HUDEP-2 (cell line): ENCODE results near the gene KRTAP12-1.
"Not testable (repeated sequence)": the region's sequence is repeated elsewhere in the genome, so short reads cannot be mapped to it uniquely, and the experiment has no call there.

Experiments used
- DNase-seq, 76 experiments: peaks; one replicate each; lab custom pipeline; 2025; ENCODE audit not compliant: unreplicated experiment in 76 of 76; lab: John Stamatoyannopoulos, UW

The KRTAP12-1 gene

GRCh38 chr21:44699502-44700001, 17.6 kb upstream of the KRTAP12-1 start:
- no peak for DNase-seq

GRCh38 chr21:44697811-44698734, 16.1 kb upstream of the KRTAP12-1 start:
- DNase-seq, result no peak

GRCh38 chr21:44697172-44697810, 15.3 kb upstream of the KRTAP12-1 start, which contains the start of gene KRTAP10-12:
Gene KRTAP10-12 (plus strand): TSS chr21:44697172. CDS start chr21:44697202, 30 bp downstream.
- DNase-seq, result not testable (repeated sequence)

- no peak for DNase-seq
Observed at GRCh38 chr21:44696572-44696971, 14.6 kb upstream of the KRTAP12-1 start.

- no peak for DNase-seq
Observed at GRCh38 chr21:44695641-44696040, 13.7 kb upstream of the KRTAP12-1 start.

- no peak for DNase-seq
Observed at GRCh38 chr21:44695184-44695583, 13.2 kb upstream of the KRTAP12-1 start.

- DNase-seq, result no peak
Observed at GRCh38 chr21:44694776-44695175, 12.8 kb upstream of the KRTAP12-1 start.

GRCh38 chr21:44692798-44693512, 11.0 kb upstream of the KRTAP12-1 start:
- no peak for DNase-seq

DNA sequence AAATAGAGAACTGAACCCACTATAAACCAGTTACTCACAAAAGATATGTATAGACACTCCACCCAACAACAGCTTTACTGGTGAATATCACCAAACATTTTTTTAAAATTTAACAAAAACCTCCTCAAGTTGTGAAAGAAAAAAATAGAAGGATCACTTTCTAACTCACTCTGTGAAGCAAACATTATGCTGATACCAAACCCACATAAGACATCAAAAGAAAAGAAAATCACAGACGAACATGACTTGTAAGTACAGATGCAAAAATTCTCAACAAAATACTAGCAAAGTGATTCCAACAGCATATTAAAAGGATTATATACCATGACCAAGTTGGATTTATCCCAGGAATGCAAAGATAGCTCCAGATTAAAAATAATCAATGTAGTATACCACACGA, 9.7 kb upstream of the KRTAP12-1 start:
- no peak for DNase-seq

DNA sequence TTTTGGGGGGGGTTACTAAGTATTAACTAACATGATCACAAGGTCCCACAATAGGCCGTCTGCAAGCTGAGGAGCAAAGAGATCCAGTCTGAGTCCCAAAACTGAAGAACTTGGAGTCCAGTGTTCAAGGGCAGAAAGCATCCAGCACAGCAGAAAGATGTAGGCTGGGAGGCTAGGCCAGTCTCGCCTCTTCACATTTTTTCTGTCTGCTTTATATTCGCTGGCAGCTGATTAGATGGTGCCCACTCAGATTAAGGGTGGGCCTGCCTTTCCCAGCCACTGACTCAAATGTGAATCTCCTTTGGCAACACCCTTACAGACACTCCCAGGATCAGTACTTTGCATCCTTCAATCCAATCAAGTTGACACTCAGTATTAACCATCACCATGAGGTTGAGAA, 7.8 kb upstream of the KRTAP12-1 start:
- DNase-seq, result not testable (repeated sequence)

DNA sequence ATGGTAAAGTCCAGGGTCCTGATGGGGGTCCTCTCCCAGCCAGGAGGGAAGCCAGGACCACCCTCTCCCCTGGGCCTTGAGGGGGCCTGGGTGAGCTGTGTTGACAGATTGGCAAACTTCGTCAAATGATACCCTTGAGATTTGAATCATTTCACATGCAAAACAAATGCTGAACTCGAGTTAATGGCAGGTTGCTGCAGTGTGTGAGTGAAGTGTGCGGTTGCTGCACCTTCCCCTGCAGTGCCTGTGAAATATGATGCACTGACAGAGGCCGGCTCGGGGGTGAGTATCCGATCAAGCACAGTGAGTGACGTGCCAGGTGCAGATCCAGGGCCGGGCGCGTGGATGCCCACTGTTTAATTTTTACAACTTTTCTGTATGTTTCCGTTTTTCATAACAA, 5.7 kb upstream of the KRTAP12-1 start:
- DNase-seq, result no peak

DNA sequence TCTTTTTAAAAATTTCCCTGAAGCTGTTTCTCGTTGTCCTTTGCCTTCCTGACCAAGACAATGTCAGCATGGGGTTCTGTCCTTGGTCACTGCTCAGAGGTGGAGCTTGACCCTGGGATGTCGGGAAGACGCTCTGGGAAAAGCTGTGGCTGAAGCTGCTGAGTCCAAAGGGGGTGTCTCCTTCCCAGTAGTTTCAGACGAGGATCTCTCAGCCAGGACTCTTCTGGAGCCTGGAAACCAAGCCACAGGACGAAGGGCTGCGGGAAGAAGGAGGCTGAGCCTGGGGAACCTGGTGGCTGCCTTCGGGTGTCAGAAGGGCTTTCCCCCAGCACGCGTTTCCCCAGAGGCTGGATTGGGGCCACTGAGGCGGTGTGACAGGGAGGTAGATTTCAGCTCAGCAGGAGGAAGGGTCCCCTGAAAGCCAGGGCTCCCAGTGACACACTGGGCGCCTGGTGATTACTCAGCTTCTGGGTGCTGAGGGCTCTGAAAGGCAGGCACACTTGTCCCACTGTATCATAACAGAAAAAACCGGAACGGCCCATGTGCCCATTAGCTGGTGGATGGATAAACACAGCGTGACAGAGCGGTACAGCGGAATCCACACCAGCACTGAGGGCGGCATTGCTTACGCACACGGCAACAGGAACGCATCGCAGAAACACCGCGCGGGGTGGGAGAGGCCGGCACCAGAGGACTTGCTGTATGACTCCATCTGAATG, 5.0 kb upstream of the KRTAP12-1 start:
- DNase-seq, result no peak

- DNase-seq, result no peak
Observed at GRCh38 chr21:44686000-44686781, 4.2 kb upstream of the KRTAP12-1 start.

GRCh38 chr21:44685050-44685449, 3.1 kb upstream of the KRTAP12-1 start:
- DNase-seq, result peak in 1 of 76 experiments; percentile 8

DNA sequence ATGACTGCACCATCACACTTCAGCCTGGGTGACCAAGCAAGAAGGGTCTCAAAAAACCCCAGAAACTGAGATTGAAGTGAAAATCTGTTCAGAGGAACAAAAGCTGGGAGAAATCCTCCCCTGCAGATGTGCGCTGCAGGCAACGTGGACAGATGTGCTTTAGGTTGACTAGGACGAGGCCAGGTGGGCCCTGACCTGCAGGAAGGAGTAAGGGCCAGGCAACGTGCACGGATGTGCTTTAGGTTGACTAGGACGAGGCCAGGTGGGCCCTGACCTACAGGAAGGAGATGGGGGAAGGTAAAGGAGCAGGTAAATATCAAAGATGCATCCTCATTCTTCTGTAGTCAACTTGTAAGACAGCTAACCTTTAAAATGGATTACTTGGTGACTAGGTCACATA, 2.5 kb upstream of the KRTAP12-1 start:
- no peak for DNase-seq

- no peak for DNase-seq
Observed at GRCh38 chr21:44684077-44684476, 2.1 kb upstream of the KRTAP12-1 start.

- DNase-seq, result no peak
Observed at GRCh38 chr21:44682580-44683151, 703 bp upstream of the KRTAP12-1 start.

- DNase-seq, result no peak
Observed at GRCh38 chr21:44681152-44681551, 811 bp downstream of the KRTAP12-1 start.

GRCh38 chr21:44677881-44678280, 4.1 kb downstream of the KRTAP12-1 start:
- DNase-seq, result no peak
